ENCODE results near the gene MTFMT. TPM values are rescaled to one million over a fixed set of nuclear protein-coding genes. Genes with fewer than 3 reads are reported as not detected.

Gene MTFMT
- total and polyA plus RNA-seq, 2 donors (not counting 1 experiment from before 2014, with no cell fraction given): 16.6 to 17.0 TPM

GRCh38 chr15:65027593-65027992 lies 1.8 kb downstream of the MTFMT start:
- no peak overlapping the region for H3K27ac ChIP-seq (ENCODE audit: insufficient read depth, low read length)
- no peaks in the 10 kb centered on the region for H3K27me3 ChIP-seq (ENCODE audit: control insufficient read depth, insufficient read depth, low read length)
- H3K4me3 ChIP-seq (replicated peaks in 1 of 4; ENCODE audit: control extremely low read depth in 1 of 4, insufficient read depth in 1 of 4, low read depth in 3 of 4, low read length in 4 of 4): peak overlapping the region in 2 of 4 experiments; percentile 71 to 94
- no peak overlapping the region for H2AFZ ChIP-seq (ENCODE audit: low read length)
- H3K9me3 ChIP-seq (ENCODE audit: control insufficient read depth, insufficient read depth, low read depth, low read length): no peaks in the 10 kb centered on the region
- peak overlapping the region; percentile 26 for H3K4me2 ChIP-seq (ENCODE audit: extremely low read depth, insufficient read depth, low read length)
- no peak overlapping the region for H3K9ac ChIP-seq (ENCODE audit: insufficient read depth, low read length)
- peaks cover 2% of the 10 kb centered on the region for H3K36me3 ChIP-seq (ENCODE audit: control insufficient read depth, insufficient read depth, low read length)
- TF ChIP-seq EZH2 (IDR thresholded peaks at IDR 0.05; ENCODE audit: low read length, missing control alignments) (no peak), CTCF (conservative IDR thresholded peaks at IDR 0.05 in 1 of 2, IDR thresholded peaks at IDR 0.05 in 1 of 2; ENCODE audit: low read depth in 1 of 2, low read length in 2 of 2) (no peak)
- peaks cover 10% of the 10 kb centered on the region for H3K79me2 ChIP-seq (ENCODE audit: control insufficient read depth, insufficient read depth, low read length)
- H3K4me1 ChIP-seq (ENCODE audit: control insufficient read depth, extremely low read depth, insufficient read depth, low read length): no peaks in the 10 kb centered on the region
- no peaks in the 10 kb centered on the region for H4K20me1 ChIP-seq (ENCODE audit: control insufficient read depth, extremely low read depth, insufficient read depth, low read length)
- DNase-seq (ENCODE audit: low read depth in 2 of 2): no peak

- H3K27me3 ChIP-seq (ENCODE audit: control insufficient read depth, insufficient read depth, low read length): no peaks in the 10 kb centered on the region
- H3K4me2 ChIP-seq (ENCODE audit: extremely low read depth, insufficient read depth, low read length): no peak overlapping the region
- TF ChIP-seq EZH2 (IDR thresholded peaks at IDR 0.05; ENCODE audit: low read length, missing control alignments) (no peak), CTCF (conservative IDR thresholded peaks at IDR 0.05 in 1 of 2, IDR thresholded peaks at IDR 0.05 in 1 of 2; ENCODE audit: low read depth in 1 of 2, low read length in 2 of 2) (no peak)
- H2AFZ ChIP-seq (ENCODE audit: low read length): no peak overlapping the region
- no peak for DNase-seq (ENCODE audit: low read depth in 2 of 2)
- H4K20me1 ChIP-seq (ENCODE audit: control insufficient read depth, extremely low read depth, insufficient read depth, low read length): no peaks in the 10 kb centered on the region
- H3K79me2 ChIP-seq (ENCODE audit: control insufficient read depth, insufficient read depth, low read length): peaks cover 10% of the 10 kb centered on the region
- H3K4me3 ChIP-seq (replicated peaks in 1 of 4; ENCODE audit: control extremely low read depth in 1 of 4, insufficient read depth in 1 of 4, low read depth in 3 of 4, low read length in 4 of 4): no peak overlapping the region
- no peaks in the 10 kb centered on the region for H3K9me3 ChIP-seq (ENCODE audit: control insufficient read depth, insufficient read depth, low read depth, low read length)
- no peak overlapping the region for H3K9ac ChIP-seq (ENCODE audit: insufficient read depth, low read length)
- H3K36me3 ChIP-seq (ENCODE audit: control insufficient read depth, insufficient read depth, low read length): peaks cover 2% of the 10 kb centered on the region
- H3K4me1 ChIP-seq (ENCODE audit: control insufficient read depth, extremely low read depth, insufficient read depth, low read length): no peaks in the 10 kb centered on the region
- H3K27ac ChIP-seq (ENCODE audit: insufficient read depth, low read length): no peak overlapping the region
These were observed 2.7 kb downstream of the MTFMT start for GRCh38 chr15:65026756-65027155.

- TF ChIP-seq EZH2 (IDR thresholded peaks at IDR 0.05; ENCODE audit: low read length, missing control alignments): no peak
- TF ChIP-seq CTCF (conservative IDR thresholded peaks at IDR 0.05 in 1 of 2, IDR thresholded peaks at IDR 0.05 in 1 of 2; ENCODE audit: low read depth in 1 of 2, low read length in 2 of 2): no peak
- Histone ChIP-seq H3K4me1 (ENCODE audit: control insufficient read depth, extremely low read depth, insufficient read depth, low read length) (no peaks in the 10 kb centered on the region), H2AFZ (ENCODE audit: low read length) (no peak overlapping the region), H3K79me2 (ENCODE audit: control insufficient read depth, insufficient read depth, low read length) (no peaks in the 10 kb centered on the region), H3K4me3 (replicated peaks in 1 of 4; ENCODE audit: control extremely low read depth in 1 of 4, insufficient read depth in 1 of 4, low read depth in 3 of 4, low read length in 4 of 4) (no peak overlapping the region), H4K20me1 (ENCODE audit: control insufficient read depth, extremely low read depth, insufficient read depth, low read length) (no peaks in the 10 kb centered on the region), H3K27me3 (ENCODE audit: control insufficient read depth, insufficient read depth, low read length) (no peaks in the 10 kb centered on the region), H3K27ac (ENCODE audit: insufficient read depth, low read length) (no peak overlapping the region), H3K9me3 (ENCODE audit: control insufficient read depth, insufficient read depth, low read depth, low read length) (no peaks in the 10 kb centered on the region), H3K9ac (ENCODE audit: insufficient read depth, low read length) (no peak overlapping the region), H3K36me3 (ENCODE audit: control insufficient read depth, insufficient read depth, low read length) (peaks cover 5% of the 10 kb centered on the region), H3K4me2 (ENCODE audit: extremely low read depth, insufficient read depth, low read length) (no peak overlapping the region)
- DNase-seq (ENCODE audit: low read depth in 2 of 2): no peak
These were observed 8.0 kb downstream of the MTFMT start for GRCh38 chr15:65021488-65021887.

Data from fibroblast of lung (primary cell).